ENCODE measurements around the gene ERAP2.

GRCh38 chr5:96957254-96958049 is 81.2 kb downstream of the ERAP2 start:
- no peak for TF ChIP-seq EZH2 (IDR thresholded peaks at IDR 0.05; ENCODE audit: low read length)
- no peak for TF ChIP-seq CTCF (optimal IDR thresholded peaks at IDR 0.05 in 1 of 3, IDR thresholded peaks at IDR 0.05 in 1 of 3, conservative IDR thresholded peaks at IDR 0.05 in 1 of 3; ENCODE audit: extremely low read depth in 1 of 3, insufficient read depth in 2 of 3, low read length in 3 of 3)
